GM13977 (cell line): ENCODE results near the gene CREBL2.

Experiments
- DNase-seq: peaks from one replicate; pipeline ENCODE4 v3.0.0; 2012; ENCODE audit warnings: low spot score
- in situ Hi-C: fragments of 300-500 bp; cut with MboI; formaldehyde crosslinking; loops from one replicate; pipeline ENCODE4 v1.12.0; 2022; ENCODE audit warnings: low sequenced_read_pairs, low pct_unique_long_range_greater_than_20kb, mixed read lengths, inconsistent platforms; ENCODE audit not compliant: unreplicated experiment
- TF ChIP-seq, protein P1 (sequence below): IDR thresholded peaks from 2 replicates; pipeline ENCODE4 v1.5.1; 2012; ENCODE audit warnings: mild to moderate bottlenecking, control low read depth; ENCODE audit not compliant: insufficient read depth; ENCODE audit errors: extremely low read depth, missing control alignments

Gene CREBL2

DNA sequence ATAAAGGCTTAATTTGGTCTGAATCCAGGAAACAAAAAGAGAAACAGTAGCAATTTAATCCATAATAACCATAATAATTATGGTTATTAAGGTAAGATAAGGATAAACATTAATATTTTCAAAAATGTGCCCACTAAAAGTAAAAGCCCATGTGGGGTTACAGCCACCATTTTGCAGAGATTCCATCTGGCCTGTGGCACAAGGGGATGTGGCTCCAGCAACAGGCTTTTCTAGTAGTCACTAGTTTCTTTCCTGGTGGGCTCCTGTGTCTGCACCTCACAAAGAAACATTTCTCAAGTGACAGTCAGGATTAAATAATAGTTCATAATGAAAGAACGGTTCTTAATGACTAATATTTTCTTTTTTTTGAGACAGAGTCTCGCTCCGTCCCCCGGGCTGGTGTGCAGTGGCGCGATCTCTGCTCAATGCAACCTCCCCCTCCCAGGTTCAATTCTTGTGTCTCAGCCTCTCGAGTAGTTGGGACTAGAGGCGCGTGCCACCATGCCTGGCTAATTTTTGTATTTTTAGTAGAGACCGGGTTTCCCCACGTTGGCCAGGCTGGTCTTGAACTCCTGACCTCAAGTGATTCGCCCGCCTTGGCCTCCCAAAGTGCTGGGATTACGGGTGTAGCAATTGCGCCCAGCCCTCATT lies 52.1 kb downstream of the CREBL2 start:
- TF ChIP-seq, protein P1, sequence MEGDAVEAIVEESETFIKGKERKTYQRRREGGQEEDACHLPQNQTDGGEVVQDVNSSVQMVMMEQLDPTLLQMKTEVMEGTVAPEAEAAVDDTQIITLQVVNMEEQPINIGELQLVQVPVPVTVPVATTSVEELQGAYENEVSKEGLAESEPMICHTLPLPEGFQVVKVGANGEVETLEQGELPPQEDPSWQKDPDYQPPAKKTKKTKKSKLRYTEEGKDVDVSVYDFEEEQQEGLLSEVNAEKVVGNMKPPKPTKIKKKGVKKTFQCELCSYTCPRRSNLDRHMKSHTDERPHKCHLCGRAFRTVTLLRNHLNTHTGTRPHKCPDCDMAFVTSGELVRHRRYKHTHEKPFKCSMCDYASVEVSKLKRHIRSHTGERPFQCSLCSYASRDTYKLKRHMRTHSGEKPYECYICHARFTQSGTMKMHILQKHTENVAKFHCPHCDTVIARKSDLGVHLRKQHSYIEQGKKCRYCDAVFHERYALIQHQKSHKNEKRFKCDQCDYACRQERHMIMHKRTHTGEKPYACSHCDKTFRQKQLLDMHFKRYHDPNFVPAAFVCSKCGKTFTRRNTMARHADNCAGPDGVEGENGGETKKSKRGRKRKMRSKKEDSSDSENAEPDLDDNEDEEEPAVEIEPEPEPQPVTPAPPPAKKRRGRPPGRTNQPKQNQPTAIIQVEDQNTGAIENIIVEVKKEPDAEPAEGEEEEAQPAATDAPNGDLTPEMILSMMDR, result no peak
- DNase-seq, result no peak
- in situ Hi-C loops, result no loop called here

DNA sequence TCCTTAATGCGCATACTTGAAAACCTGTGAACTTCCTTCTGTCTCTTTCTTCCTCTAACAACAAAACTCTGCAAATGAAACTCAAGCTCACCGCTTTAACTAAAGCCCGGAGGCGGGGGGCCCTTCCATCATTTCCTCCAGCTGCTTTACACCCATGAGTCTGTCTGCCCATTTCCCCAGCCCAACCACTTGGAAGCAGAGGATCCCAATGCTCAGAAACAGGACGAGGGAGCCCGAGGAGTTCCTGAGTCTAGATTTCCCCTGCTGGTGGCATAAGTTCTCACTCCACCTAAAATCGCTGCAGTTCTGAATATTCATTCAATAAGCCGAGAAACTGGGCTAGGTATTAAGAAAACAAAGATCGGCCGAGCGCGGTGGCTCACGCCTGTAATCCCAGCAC lies 53.5 kb downstream of the CREBL2 start:
- DNase-seq, result no peak
- in situ Hi-C loops, result no loop called here
- TF ChIP-seq, protein P1, result no peak

DNA sequence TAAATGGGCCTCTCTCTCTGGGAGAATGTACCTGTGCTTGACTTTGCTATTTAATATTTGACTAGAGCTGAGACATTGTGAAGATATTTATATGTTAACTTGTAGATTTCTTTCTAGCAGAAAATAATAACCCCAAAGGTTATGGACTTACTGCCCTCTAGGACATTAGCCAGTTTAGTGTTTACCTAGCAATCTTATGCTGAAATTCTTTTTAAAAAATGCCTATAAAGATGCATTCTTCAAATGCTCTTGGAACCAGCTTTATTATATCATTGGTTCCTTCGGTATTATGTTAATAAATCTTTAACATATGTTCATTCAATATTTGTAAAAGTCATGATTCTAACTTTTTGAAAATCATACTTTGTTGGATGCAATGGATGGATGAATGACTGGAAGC lies 56.3 kb downstream of the CREBL2 start:
- in situ Hi-C loops, result no loop called here

DNA sequence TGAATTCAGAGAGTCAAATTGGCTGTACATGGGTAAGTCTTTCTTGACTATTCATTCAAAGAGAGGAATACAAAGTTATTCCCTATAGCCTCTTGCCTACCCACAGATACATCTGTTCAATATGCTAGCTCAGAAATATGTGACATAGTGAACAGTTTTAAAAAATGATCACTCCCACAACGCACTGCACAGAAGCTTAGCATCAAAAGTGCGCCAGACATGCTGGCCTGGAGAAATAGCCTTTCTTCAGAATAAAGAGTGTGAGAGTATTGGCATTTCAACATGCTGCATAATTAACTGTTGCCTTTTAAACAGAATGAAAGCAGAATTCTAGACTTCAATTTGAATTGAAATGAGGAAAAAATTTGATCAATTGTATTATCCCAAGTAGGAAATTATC lies 57.3 kb downstream of the CREBL2 start:
- TF ChIP-seq, protein P1, result no peak
- in situ Hi-C loops, result no loop called here
- DNase-seq, result no peak

More for the DNA sequence above, 56.3 kb downstream of the CREBL2 start:
- no peak for DNase-seq
- TF ChIP-seq, protein P1, result no peak

DNA sequence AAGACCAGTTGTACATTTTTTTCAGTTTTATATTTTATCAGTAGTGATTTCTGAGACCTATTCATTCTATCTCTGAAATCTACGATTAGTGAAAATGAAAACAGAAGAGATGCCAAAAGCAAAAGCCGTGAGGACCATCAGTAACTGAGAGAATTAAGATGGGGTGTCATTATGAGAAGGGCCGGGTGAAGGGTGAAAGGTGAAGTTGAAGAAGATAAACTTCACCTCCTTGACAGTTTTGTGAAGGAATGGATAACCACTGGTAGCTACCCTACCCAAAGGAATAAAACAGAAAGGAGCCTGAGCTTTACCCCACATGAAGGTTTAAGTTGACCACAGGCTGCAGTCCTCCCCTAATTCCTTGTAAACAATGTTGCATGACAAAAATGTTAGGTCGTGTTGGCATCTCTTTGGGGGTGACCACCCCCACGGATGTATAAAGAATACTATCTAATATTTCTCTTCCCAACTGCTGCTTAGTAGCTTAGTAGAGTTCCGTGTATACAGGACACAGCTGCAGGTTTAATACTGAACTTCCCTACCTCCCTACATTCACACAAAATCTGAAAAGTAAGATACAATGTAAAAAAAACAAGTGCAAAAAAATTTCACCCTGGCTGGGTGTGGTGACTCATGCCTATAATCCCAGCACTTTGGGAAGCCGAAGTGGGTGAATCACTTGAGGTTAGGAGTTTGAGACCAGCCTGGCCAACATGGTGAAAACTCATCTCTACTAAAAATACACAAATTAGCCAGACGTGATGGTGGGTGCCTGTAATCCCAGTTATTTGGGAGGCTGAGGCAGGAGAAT lies 60.4 kb downstream of the CREBL2 start:
- in situ Hi-C loops, result no loop called here
- TF ChIP-seq, protein P1, result no peak
- DNase-seq, result no peak

DNA sequence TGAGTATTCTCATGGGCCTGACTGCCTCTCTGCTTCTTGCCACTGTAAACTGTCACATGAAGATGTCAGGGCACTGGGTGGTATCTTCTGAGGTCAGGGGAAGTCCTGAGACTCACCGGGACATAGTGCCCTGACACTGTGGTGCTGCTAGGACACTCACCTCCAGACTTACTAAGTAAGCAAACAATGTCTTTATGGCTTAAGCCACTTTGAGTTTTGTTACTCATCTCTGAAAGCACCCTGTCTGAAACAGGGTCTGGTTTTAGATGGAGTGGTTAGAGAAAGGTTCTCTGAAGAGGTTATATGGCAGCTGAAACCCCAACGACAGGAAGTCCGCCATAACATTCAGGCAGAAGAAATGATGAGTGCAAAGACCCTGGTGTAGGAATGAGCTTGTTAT lies 61.6 kb downstream of the CREBL2 start:
- no peak for DNase-seq
- TF ChIP-seq, protein P1, result no peak
- in situ Hi-C loops, result no loop called here
